ENCODE results near the gene C20orf144. TPM values are rescaled to one million over a fixed set of nuclear protein-coding genes. Genes with fewer than 3 reads are reported as not detected.
A peak's percentile ranks its signal among the peaks of the same experiment; 100 is the strongest.

C20orf144 gene
- total and polyA plus RNA-seq, 2 donors from 2014 or later: 0.16 TPM; not detected in 1

DNA sequence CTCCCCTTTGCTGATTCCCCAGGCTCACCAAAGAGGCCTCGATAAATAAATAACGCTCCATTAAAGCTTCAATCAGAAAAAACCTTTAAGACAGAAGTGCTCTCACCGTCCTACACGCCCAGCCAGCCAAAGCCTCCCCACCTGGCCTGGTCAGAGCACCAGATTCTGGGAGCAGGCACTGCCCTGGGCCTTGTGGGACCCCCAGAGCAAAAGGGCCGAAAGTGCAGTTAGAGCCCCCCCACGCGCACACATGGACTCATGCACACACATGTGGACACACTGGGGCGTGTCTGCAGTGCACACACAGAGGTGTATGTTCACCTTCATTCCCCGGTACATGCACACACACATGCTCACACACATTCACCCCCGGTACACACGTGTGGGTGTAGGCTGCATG, 14.0 kb downstream of the C20orf144 start:
- no peaks in the 10 kb centered on the region for H3K36me3 ChIP-seq (ENCODE audit: control insufficient read depth in 2 of 3, insufficient read depth in 3 of 3, low read length in 3 of 3)
- peak in 2 of 5 donors; percentile 52 to 65 for DNase-seq
- intact Hi-C loops (cut with DNase I): no loop called here
- H3K27me3 ChIP-seq (ENCODE audit: control insufficient read depth, insufficient read depth, low read length): no peaks in the 10 kb centered on the region
- H3K4me3 ChIP-seq (ENCODE audit: low read length in 3 of 3): no peak overlapping the region
- H3K9me3 ChIP-seq (ENCODE audit: control insufficient read depth in 2 of 3, insufficient read depth in 1 of 3, low read length in 3 of 3): no peaks in the 10 kb centered on the region
- TF ChIP-seq CTCF (IDR thresholded peaks at IDR 0.05; ENCODE audit: borderline replicate concordance, extremely low read depth, insufficient read depth): no peak
- no peak overlapping the region for H3K9ac ChIP-seq (ENCODE audit: low read length in 3 of 3)
- peaks cover 0 to 23% (median 0%) of the 10 kb centered on the region in 3 donors for H3K4me1 ChIP-seq (ENCODE audit: control insufficient read depth in 2 of 3, insufficient read depth in 2 of 3, low read depth in 1 of 3, low read length in 3 of 3)
- no peak for FAIRE-seq
- H3K27ac ChIP-seq (ENCODE audit: low read depth in 2 of 2, low read length in 2 of 2): no peak overlapping the region

DNA sequence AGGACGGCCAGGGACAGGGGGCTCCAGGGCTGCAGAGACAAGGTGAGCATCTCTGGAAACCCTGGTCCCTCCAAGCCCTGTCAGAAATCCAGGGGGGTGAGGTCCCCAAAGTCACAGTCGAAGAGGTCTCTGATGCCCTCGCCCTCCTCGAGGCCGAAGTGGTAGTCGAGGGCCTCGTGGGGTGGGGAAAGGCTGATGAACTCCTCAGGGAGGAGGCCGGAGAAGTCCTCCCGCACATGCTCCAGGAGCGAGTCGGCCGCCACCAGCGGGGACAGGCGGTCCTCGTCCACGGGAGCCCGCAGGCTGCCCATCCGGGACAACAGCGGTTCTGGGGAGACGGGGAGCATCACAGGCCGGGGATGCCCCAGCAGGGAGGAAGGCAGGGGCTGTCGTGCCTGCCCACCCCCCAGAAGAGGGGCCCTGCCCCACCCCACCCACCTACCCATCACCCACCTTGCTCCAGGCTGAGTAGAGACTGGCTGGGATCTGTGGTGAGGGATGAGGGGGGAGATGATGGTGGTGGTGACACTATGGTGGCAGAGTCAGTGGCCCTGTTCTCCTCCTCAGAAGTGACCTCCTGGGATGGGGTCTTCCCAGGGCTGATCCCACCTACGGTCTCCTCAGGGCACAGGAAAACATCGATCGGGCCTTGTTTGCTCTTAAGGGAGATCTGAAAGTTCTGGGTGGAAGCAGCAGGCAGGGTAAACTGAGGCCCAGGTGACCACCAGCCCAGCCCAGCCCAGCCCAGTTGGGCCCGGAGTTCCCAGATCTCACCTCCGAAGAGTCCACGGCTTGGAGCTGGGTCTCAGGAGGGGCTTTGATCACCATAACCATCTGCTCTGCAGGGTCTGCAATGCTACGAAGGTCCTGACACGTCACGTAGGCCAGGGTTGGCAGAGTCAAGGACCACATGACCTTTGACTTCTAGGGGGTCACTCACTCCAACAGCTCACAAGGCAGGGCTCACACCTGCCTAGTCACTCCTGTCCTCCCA, 14.8 kb downstream of the C20orf144 start:
- intact Hi-C loops (cut with DNase I): no loop called here
- H3K27me3 ChIP-seq (ENCODE audit: control insufficient read depth, insufficient read depth, low read length): no peaks in the 10 kb centered on the region
- no peak for TF ChIP-seq CTCF (IDR thresholded peaks at IDR 0.05; ENCODE audit: borderline replicate concordance, extremely low read depth, insufficient read depth)
- DNase-seq (peak in 2 of 5 donors; percentile 57 to 78), FAIRE-seq (no peak)
- H3K36me3 ChIP-seq (ENCODE audit: control insufficient read depth in 2 of 3, insufficient read depth in 3 of 3, low read length in 3 of 3): no peaks in the 10 kb centered on the region
- peaks cover 0 to 23% (median 0%) of the 10 kb centered on the region in 3 donors for H3K4me1 ChIP-seq (ENCODE audit: control insufficient read depth in 2 of 3, insufficient read depth in 2 of 3, low read depth in 1 of 3, low read length in 3 of 3)
- no peak overlapping the region for H3K27ac ChIP-seq (ENCODE audit: low read depth in 2 of 2, low read length in 2 of 2)
- H3K9me3 ChIP-seq (ENCODE audit: control insufficient read depth in 2 of 3, insufficient read depth in 1 of 3, low read length in 3 of 3): no peaks in the 10 kb centered on the region
- no peak overlapping the region for H3K4me3 ChIP-seq (ENCODE audit: low read length in 3 of 3)
- H3K9ac ChIP-seq (ENCODE audit: low read length in 3 of 3): no peak overlapping the region

DNA sequence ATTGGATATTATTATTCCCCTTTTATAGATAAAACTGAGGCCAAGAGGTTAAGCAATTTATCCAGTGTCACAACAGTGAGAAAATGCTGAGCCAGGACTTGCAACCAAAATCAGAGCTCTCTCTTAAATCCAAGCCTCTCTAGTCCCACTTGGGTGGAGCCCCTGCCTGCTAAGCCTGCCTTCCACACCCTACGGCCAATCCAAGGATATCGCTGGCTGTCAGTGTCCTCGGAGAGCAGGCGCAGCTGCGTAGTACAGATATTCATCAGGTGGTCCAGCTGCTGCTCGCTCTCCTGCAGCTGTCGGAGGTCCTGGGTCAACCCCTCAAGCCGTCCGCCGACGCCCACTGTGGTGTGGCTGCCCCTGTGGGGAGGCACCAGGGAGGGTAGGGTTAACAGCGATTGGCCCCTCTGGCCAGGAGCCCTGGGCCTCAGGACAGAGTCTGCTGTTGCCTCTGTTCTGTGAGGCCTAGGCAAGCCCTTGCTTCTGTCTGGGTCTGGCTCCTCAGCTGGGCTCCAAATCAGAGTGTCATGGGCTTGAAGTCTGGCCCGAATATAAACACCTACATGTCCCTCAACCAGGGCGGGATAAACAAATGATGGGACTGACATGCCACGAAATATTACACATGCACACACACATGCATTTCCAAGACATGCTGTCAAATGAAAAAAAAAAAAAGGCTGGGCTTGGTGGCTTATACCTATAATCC, 16.0 kb downstream of the C20orf144 start:
- H3K27ac ChIP-seq (ENCODE audit: low read depth in 2 of 2, low read length in 2 of 2): no peak overlapping the region
- H3K27me3 ChIP-seq (ENCODE audit: control insufficient read depth, insufficient read depth, low read length): no peaks in the 10 kb centered on the region
- no peak overlapping the region for H3K4me3 ChIP-seq (ENCODE audit: low read length in 3 of 3)
- no peaks in the 10 kb centered on the region for H3K36me3 ChIP-seq (ENCODE audit: control insufficient read depth in 2 of 3, insufficient read depth in 3 of 3, low read length in 3 of 3)
- no peak overlapping the region for H3K9ac ChIP-seq (ENCODE audit: low read length in 3 of 3)
- no peak for DNase-seq
- H3K9me3 ChIP-seq (ENCODE audit: control insufficient read depth in 2 of 3, insufficient read depth in 1 of 3, low read length in 3 of 3): no peaks in the 10 kb centered on the region
- no peak for FAIRE-seq
- intact Hi-C loops (cut with DNase I): no loop called here
- H3K4me1 ChIP-seq (ENCODE audit: control insufficient read depth in 2 of 3, insufficient read depth in 2 of 3, low read depth in 1 of 3, low read length in 3 of 3): peaks cover 0 to 14% (median 0%) of the 10 kb centered on the region in 3 donors
- no peak for TF ChIP-seq CTCF (IDR thresholded peaks at IDR 0.05; ENCODE audit: borderline replicate concordance, extremely low read depth, insufficient read depth)

Data from kidney (tissue), 14 donors.